Bronchial epithelial cell (primary cell): ENCODE measurements around the gene TANK. TPM values are rescaled to one million over a fixed set of nuclear protein-coding genes. Genes with fewer than 3 reads are reported as not detected.

ENCODE experiments used
- DNase-seq: peaks from one replicate; pipeline ENCODE4 v3.0.0-alpha.2; 2010; ENCODE audit warnings: low read depth
- FAIRE-seq: peaks from 2 replicates; lab custom pipeline; 2011; peaks lifted over from hg19 to GRCh38; lab: Jason Lieb, UNC
- H3K27me3 ChIP-seq: 2 replicates; pipeline ENCODE4 v1.5.1; 2011; ENCODE audit warnings: low read length; ENCODE audit not compliant: control insufficient read depth, insufficient read depth
- H3K36me3 ChIP-seq: 2 replicates; pipeline ENCODE4 v1.5.1; 2011; ENCODE audit warnings: low read length; ENCODE audit not compliant: control insufficient read depth, insufficient read depth
- H3K4me3 ChIP-seq: 2 replicates; pipeline ENCODE4 v1.5.1; 2011; ENCODE audit warnings: mild to moderate bottlenecking, low read depth, low read length, control low read depth
- CTCF ChIP-seq: IDR thresholded peaks from 2 replicates; pipeline ENCODE4 v1.5.1; 2011; ENCODE audit warnings: mild to moderate bottlenecking, moderate library complexity, low read length, control low read depth, inconsistent platforms; ENCODE audit not compliant: insufficient read depth, severe bottlenecking
- total RNA-seq: library from RNA; depleted of rRNA; stranded (reverse); fragments of >200 nt; gene quantifications from 2 replicates; pipeline ENCODE4 v1.2.1, GENCODE V29; 2014

The TANK gene
- total RNA-seq, 1 donor from 2014 or later: 43.2 TPM

- peaks cover 2% of the 10 kb centered on the region for H3K36me3 ChIP-seq
- H3K27me3 ChIP-seq: no peaks in the 10 kb centered on the region
- FAIRE-seq (no peak), DNase-seq (peak; percentile 34)
- H3K4me3 ChIP-seq: peak overlapping the region; percentile 56
- no peak for TF ChIP-seq CTCF
Observed at GRCh38 chr2:161237392-161238264, 77.4 kb downstream of the TANK start.

GRCh38 chr2:161238265-161238559 is 78.0 kb downstream of the TANK start:
- Histone ChIP-seq H3K36me3 (peaks cover 2% of the 10 kb centered on the region), H3K4me3 (peak overlapping the region; percentile 56), H3K27me3 (no peaks in the 10 kb centered on the region)
- TF ChIP-seq CTCF: no peak
- FAIRE-seq: no peak
- peak; percentile 9 for DNase-seq

GRCh38 chr2:161238560-161239325 is 78.5 kb downstream of the TANK start:
- FAIRE-seq (no peak), DNase-seq (peak; percentile 36)
- TF ChIP-seq CTCF: no peak
- peaks cover 2% of the 10 kb centered on the region for H3K36me3 ChIP-seq
- peak overlapping the region; percentile 56 for H3K4me3 ChIP-seq
- H3K27me3 ChIP-seq: no peaks in the 10 kb centered on the region

GRCh38 chr2:161239326-161240109 is 79.3 kb downstream of the TANK start:
- no peak for FAIRE-seq
- Histone ChIP-seq H3K4me3 (no peak overlapping the region), H3K36me3 (peaks cover 2% of the 10 kb centered on the region)

GRCh38 chr2:161241894-161242293 is 81.7 kb downstream of the TANK start:
- FAIRE-seq (no peak), DNase-seq (no peak)
- Histone ChIP-seq H3K27me3 (no peaks in the 10 kb centered on the region), H3K4me3 (no peak overlapping the region), H3K36me3 (no peaks in the 10 kb centered on the region)
- no peak for TF ChIP-seq CTCF

More at GRCh38 chr2:161239326-161240109, 79.3 kb downstream of the TANK start:
- no peak for TF ChIP-seq CTCF
- no peak for DNase-seq
- no peaks in the 10 kb centered on the region for H3K27me3 ChIP-seq
